T-helper 1 cell treated with Interleukin-12 subunit alpha and Interleukin-12 subunit beta and Interleukin-4 antibody, amounts not matched to agents 30 μg/mL and 1 μg/mL, for 36 hours (primary cell): ENCODE results near the gene INTS6.

Source experiments
- H3K27ac Mint-ChIP-seq: one replicate; pipeline ENCODE4 v1.8.0; 2021; ENCODE audit warnings: mild to moderate bottlenecking, mixed read lengths
- H3K27me3 Mint-ChIP-seq: one replicate; pipeline ENCODE4 v1.8.0; 2021; ENCODE audit warnings: low read depth, mixed read lengths
- H3K36me3 Mint-ChIP-seq: one replicate; pipeline ENCODE4 v1.8.0; 2021; ENCODE audit warnings: low read depth, mixed read lengths
- H3K4me1 Mint-ChIP-seq: one replicate; pipeline ENCODE4 v1.8.0; 2021; ENCODE audit warnings: low read depth, mixed read lengths
- H3K4me3 Mint-ChIP-seq: one replicate; pipeline ENCODE4 v1.8.0; 2021; ENCODE audit warnings: mild to moderate bottlenecking, moderate library complexity, mixed read lengths
- H3K9me3 Mint-ChIP-seq: one replicate; pipeline ENCODE4 v1.8.0; 2021; ENCODE audit warnings: mixed read lengths

Gene INTS6, protein sequence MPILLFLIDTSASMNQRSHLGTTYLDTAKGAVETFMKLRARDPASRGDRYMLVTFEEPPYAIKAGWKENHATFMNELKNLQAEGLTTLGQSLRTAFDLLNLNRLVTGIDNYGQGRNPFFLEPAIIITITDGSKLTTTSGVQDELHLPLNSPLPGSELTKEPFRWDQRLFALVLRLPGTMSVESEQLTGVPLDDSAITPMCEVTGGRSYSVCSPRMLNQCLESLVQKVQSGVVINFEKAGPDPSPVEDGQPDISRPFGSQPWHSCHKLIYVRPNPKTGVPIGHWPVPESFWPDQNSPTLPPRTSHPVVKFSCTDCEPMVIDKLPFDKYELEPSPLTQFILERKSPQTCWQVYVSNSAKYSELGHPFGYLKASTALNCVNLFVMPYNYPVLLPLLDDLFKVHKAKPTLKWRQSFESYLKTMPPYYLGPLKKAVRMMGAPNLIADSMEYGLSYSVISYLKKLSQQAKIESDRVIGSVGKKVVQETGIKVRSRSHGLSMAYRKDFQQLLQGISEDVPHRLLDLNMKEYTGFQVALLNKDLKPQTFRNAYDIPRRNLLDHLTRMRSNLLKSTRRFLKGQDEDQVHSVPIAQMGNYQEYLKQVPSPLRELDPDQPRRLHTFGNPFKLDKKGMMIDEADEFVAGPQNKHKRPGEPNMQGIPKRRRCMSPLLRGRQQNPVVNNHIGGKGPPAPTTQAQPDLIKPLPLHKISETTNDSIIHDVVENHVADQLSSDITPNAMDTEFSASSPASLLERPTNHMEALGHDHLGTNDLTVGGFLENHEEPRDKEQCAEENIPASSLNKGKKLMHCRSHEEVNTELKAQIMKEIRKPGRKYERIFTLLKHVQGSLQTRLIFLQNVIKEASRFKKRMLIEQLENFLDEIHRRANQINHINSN

DNA sequence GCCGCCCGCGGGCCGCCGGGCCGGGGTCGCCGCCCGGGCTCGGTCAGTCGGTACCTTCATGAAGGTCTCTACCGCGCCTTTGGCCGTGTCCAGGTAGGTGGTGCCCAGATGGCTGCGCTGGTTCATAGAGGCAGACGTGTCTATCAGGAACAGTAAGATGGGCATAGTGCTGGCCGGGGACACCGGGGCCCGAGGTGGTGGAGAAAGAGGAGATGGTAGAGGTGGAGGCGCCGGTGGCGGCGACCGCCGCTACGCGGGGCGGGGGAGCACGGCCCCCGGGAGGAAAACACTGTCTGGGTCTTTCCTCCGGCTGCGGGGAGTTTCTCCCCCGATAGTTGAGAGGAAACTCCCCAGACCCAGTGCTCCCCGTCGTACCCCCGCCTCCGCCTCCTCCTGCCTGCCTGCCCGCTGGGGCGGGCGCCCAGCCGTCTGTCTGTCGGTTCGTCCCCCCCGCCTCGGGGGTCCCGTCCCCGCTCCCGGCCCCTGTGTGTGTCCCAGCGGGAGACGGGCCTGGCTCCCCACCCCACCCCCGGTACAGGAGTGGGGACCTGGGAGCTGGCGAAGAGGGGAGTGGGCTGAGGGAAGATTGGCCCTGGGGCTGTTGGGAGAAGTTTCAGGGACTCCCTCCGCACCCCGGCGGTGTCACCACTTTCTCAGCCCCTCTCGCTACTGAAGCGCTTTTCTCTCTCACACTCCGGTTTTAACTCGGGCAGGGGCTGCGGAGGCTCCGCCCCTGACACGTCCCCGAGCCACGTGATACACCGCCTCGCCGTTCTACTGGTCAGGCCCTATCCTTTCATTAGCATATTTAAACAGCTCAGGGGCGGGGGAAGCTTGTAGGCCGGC, at the start of gene INTS6:
Gene INTS6, minus strand, starts transcription at position 676 of the 846 bp plus-strand sequence. Its CDS starts 511 bp downstream, at position 165.
- H3K4me1 Mint-ChIP-seq, result peaks cover 28% of the 10 kb centered on the region

DNA sequence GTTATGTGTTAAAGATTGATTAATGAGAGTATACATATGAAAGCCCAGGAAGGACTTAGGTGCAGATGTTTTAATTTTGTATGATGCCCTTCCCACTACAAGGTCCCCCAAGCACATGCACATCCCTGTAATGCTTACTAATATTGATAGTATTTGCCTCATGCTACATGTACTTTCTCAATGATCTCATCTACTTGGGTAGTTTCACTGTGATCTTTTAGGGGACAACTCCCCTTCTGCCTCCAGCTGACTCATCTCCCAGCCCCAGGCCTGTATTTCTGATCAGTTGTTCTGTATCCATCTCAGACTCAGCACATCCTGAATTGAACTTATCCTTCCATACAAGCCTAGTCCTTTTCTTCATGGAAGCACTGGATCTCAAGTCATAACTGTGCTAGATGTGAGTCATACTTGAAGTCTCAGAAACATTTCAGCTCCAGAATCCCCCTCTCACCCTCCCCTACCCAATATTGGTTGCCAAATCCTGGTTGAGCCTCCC, 49.4 kb upstream of the INTS6 start:
- H3K36me3 Mint-ChIP-seq, result no peaks in the 10 kb centered on the region
- peaks cover 12% of the 10 kb centered on the region for H3K4me1 Mint-ChIP-seq
- no peak overlapping the region for H3K4me3 Mint-ChIP-seq
- peaks cover 20% of the 10 kb centered on the region for H3K27me3 Mint-ChIP-seq
- peak overlapping the region; percentile 1 for H3K27ac Mint-ChIP-seq
- no peaks in the 10 kb centered on the region for H3K9me3 Mint-ChIP-seq

More for the DNA sequence above, at the start of gene INTS6:
- H3K27me3 Mint-ChIP-seq, result no peaks in the 10 kb centered on the region
- H3K36me3 Mint-ChIP-seq, result peaks cover 43% of the 10 kb centered on the region
- H3K9me3 Mint-ChIP-seq, result peaks cover 4% of the 10 kb centered on the region
- H3K27ac Mint-ChIP-seq, result peak within 1 kb of the TSS; percentile 97
- H3K4me3 Mint-ChIP-seq, result peak within 1 kb of the TSS; percentile 91

DNA sequence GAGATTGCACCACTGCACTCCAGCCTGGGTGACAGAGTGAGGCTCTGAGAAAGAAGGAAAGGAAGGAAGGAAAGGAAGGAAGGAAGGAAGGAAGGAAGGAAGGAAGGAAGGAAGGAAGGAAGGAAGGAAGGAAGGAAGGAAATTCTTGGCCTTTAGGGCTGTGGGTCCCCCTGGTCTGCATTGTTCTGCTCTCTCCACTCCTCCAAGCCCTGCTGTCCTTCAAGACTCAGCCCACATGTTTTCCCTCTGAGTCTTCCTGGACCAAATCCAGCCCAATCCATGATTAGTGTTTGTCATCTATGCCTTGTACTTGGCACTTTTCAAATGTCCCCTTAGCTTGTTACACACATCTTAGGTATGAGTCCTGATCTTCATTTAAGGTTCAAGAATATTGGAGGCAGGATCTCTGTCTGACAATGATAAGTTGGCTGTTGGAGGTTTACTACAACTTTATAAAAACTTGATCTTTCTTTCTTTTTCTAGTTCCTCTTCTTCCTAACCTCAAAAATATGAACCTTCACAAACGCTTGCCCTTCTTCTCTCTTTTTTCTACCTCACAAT, 48.8 kb upstream of the INTS6 start:
- peaks cover 12% of the 10 kb centered on the region for H3K4me1 Mint-ChIP-seq
- H3K36me3 Mint-ChIP-seq, result no peaks in the 10 kb centered on the region
- H3K27me3 Mint-ChIP-seq, result peaks cover 24% of the 10 kb centered on the region
- H3K27ac Mint-ChIP-seq, result peak overlapping the region; percentile 1
- H3K4me3 Mint-ChIP-seq, result no peak overlapping the region
- no peaks in the 10 kb centered on the region for H3K9me3 Mint-ChIP-seq

DNA sequence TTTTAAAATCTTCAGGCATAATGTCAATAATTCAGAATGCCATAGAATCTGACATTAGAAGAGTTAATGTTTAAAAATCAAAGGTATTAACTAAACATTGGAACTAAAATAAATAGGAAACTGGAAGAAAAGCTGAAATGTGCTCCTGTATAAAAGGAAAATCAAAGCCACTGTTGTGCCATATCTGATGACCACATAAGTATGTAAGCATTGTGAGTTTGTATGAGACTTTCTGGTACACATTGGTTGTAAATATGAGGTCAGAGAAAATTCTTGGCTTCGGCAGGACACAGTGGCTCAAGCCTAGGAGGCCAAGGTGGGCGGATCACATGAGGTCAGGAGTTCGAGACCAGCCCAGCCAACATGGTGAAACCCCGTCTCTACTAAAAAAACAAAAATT, 48.3 kb upstream of the INTS6 start:
- Mint-ChIP-seq H3K27me3 (peaks cover 29% of the 10 kb centered on the region), H3K4me1 (peaks cover 12% of the 10 kb centered on the region), H3K36me3 (no peaks in the 10 kb centered on the region), H3K4me3 (no peak overlapping the region), H3K9me3 (no peaks in the 10 kb centered on the region), H3K27ac (no peak overlapping the region)

DNA sequence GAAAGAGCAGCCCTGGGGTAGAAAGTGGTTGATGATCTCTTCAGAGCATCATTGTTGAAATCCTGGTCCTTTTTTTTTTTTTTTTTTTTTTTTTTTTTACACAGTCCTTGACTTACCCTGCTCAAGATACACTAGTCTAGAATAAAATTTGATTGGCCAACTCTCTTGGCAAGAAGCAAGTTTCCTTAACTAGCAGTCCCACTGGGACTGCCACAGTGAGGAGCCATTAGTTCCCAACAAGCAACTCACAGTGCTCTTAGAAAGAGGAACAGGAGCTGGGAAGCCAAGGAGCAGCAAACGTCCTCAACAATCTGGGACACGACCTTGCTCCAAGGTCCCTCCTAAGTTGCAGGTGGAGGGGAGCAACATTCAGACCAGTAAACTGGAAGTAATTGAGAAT, 47.9 kb upstream of the INTS6 start:
- H3K36me3 Mint-ChIP-seq, result no peaks in the 10 kb centered on the region
- H3K27me3 Mint-ChIP-seq, result peaks cover 33% of the 10 kb centered on the region
- H3K4me1 Mint-ChIP-seq, result peaks cover 12% of the 10 kb centered on the region
- no peak overlapping the region for H3K4me3 Mint-ChIP-seq
- H3K27ac Mint-ChIP-seq, result no peak overlapping the region
- no peaks in the 10 kb centered on the region for H3K9me3 Mint-ChIP-seq

DNA sequence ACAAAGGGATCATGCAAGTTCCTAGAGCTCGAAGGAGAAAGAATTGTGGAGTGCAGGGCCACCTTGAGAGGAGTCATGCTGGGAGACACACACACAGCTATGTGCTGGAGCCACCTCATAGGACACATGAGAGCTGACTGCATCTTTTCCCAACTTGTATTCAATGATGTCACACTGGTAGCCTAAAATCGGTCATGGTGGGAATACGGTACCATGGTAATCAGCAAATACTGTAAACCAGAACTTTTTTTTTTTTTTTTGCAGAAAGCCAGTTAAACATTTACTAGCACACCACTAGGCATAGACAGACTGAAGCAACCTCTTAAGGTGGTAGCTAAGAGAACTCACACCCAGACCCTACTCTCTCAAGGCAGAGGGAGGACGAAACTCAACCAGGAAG, 47.0 kb upstream of the INTS6 start:
- peaks cover 12% of the 10 kb centered on the region for H3K4me1 Mint-ChIP-seq
- H3K9me3 Mint-ChIP-seq, result no peaks in the 10 kb centered on the region
- H3K36me3 Mint-ChIP-seq, result no peaks in the 10 kb centered on the region
- H3K4me3 Mint-ChIP-seq, result no peak overlapping the region
- no peak overlapping the region for H3K27ac Mint-ChIP-seq
- peaks cover 34% of the 10 kb centered on the region for H3K27me3 Mint-ChIP-seq

DNA sequence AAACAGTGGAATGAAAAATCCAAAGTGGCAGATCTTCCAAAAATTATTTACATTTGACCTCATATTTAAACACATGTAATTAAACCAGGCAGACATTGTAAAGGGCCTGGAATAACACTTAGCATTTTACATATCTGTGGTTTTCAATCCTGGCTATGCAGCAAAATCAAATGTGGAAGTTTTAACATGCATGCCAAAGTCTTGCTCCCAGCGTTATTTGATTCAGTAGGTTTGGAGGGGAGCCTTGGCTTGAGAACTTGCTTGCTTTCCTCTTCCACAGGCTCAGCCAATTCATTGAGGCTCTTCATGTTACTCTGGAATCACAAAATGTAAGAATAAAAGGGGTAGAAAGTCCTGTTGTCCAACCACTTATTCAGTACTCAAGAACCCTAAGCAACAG, 42.5 kb upstream of the INTS6 start:
- no peaks in the 10 kb centered on the region for H3K9me3 Mint-ChIP-seq
- H3K36me3 Mint-ChIP-seq, result no peaks in the 10 kb centered on the region
- H3K27ac Mint-ChIP-seq, result no peak overlapping the region
- no peaks in the 10 kb centered on the region for H3K4me1 Mint-ChIP-seq
- no peak overlapping the region for H3K4me3 Mint-ChIP-seq
- peaks cover 37% of the 10 kb centered on the region for H3K27me3 Mint-ChIP-seq

DNA sequence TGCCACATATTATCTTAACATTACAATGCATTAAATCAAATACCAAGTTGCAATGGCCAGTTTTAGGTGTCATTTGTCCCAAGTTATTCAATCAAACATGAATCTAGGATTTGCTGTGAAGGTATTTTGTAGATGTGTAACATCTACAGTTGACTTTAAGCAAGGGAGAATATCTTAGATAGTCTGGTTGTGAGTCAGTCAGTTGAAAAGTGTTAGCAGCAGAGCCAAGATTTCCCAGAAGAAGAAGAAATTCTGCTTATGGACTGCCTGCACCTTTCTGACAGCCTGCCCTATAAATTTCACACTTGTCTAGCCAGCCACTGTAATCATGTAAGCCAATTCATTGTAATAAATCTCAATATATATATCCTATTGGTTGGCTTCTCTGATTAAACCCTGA, 41.3 kb upstream of the INTS6 start:
- H3K4me3 Mint-ChIP-seq, result no peak overlapping the region
- no peaks in the 10 kb centered on the region for H3K36me3 Mint-ChIP-seq
- H3K9me3 Mint-ChIP-seq, result no peaks in the 10 kb centered on the region
- no peak overlapping the region for H3K27ac Mint-ChIP-seq
- H3K27me3 Mint-ChIP-seq, result peaks cover 32% of the 10 kb centered on the region
- H3K4me1 Mint-ChIP-seq, result no peaks in the 10 kb centered on the region

DNA sequence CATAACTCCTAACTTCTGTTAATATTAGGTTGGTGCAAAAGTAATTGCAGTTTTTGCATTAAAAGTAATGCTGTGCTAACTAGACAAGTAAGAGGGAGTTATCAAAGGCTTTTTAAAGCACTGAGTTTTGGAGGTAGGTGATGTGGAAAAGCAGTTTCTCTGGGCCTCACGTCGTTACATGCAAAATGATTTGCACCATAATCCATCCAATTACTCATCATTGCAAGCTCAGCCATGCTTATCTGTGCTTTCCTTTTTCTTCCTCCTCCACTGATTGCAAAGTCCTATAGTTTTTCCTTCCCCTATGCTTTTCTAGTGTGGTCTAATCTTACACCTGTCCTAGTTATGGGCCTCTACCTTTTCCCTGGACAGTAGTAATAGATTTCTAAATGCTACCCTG, 35.4 kb upstream of the INTS6 start:
- H3K4me3 Mint-ChIP-seq, result no peak overlapping the region
- no peaks in the 10 kb centered on the region for H3K4me1 Mint-ChIP-seq

DNA sequence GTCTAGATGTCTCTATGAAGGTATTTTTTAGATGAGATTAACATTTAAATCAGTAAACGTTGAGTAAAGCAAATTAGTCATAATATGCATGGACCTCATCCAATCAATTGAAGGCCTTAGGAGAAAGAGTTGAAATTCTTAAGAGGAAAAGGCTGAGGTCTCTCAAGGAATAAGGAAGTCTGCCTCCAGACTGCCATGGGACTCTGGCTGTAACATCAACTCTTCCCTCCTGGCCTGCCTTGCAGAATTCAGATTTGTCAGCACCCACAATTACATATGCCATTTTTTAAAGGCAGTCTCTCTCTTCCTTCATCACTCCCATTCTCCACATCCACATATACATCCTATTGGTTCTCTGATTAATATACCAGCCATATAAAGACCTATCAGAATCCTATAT, 28.8 kb upstream of the INTS6 start:
- Mint-ChIP-seq H3K4me3 (no peak overlapping the region), H3K9me3 (peaks cover 9% of the 10 kb centered on the region), H3K4me1 (no peaks in the 10 kb centered on the region), H3K27me3 (no peaks in the 10 kb centered on the region), H3K36me3 (no peaks in the 10 kb centered on the region), H3K27ac (no peak overlapping the region)

More for the DNA sequence above, 35.4 kb upstream of the INTS6 start:
- no peaks in the 10 kb centered on the region for H3K27me3 Mint-ChIP-seq
- no peak overlapping the region for H3K27ac Mint-ChIP-seq
- H3K9me3 Mint-ChIP-seq, result peaks cover 9% of the 10 kb centered on the region
- no peaks in the 10 kb centered on the region for H3K36me3 Mint-ChIP-seq

DNA sequence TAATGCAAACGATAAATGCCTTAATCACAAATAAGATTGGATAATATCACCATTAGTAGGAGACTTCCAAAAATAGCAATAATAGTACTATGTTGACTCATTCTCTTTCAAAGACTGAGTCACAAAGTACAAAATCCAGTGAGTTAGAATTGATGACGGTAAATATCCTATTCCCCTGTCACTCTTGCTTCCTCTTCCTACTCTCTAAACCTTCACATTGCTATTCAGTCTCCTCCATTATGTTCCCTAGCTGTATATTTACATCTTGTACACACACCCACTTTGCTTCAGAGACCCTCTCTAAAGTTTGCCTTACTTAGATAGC, 26.3 kb upstream of the INTS6 start:
- Mint-ChIP-seq H3K27ac (no peak overlapping the region), H3K4me1 (peaks cover 2% of the 10 kb centered on the region), H3K9me3 (peaks cover 8% of the 10 kb centered on the region), H3K4me3 (no peak overlapping the region), H3K36me3 (no peaks in the 10 kb centered on the region), H3K27me3 (no peaks in the 10 kb centered on the region)

DNA sequence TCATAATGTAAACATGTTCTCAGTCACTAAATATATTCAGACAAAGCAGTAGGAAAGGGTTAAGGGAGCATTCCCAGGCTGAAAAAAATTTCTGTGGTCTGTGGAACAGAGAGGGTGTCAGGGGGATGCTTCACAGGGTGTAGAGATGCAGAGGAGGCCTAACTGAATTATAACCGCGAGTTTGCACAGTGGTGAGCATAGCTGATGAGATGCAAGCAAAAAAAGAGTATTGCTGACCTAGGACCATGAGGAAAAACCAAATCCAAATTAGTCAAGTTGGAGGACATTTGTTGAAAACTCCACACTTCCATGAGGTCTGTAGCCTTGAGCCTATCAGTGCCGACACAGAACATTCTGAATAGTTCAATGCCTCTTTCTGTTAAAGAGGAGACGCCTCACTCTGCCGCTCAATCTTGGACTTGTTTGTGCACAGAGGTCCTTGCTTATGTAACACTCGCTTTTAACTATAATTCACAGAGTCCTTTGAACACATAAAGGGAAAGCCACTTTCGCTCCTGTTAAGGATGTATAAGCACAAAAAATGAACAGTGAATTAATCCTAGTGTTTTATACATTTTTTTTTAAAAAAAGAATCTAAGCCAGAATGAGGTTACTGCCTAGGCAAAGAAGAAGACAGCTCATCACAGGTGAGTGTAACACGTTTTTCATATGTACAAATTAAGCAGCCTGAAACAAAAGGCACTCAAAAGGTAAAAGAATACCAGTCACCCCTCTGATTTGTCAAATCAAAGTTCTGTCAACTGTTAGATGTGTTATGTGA, 25.8 kb upstream of the INTS6 start:
- Mint-ChIP-seq H3K4me1 (peaks cover 2% of the 10 kb centered on the region), H3K27me3 (no peaks in the 10 kb centered on the region), H3K27ac (no peak overlapping the region), H3K4me3 (no peak overlapping the region), H3K9me3 (peaks cover 2% of the 10 kb centered on the region), H3K36me3 (no peaks in the 10 kb centered on the region)

DNA sequence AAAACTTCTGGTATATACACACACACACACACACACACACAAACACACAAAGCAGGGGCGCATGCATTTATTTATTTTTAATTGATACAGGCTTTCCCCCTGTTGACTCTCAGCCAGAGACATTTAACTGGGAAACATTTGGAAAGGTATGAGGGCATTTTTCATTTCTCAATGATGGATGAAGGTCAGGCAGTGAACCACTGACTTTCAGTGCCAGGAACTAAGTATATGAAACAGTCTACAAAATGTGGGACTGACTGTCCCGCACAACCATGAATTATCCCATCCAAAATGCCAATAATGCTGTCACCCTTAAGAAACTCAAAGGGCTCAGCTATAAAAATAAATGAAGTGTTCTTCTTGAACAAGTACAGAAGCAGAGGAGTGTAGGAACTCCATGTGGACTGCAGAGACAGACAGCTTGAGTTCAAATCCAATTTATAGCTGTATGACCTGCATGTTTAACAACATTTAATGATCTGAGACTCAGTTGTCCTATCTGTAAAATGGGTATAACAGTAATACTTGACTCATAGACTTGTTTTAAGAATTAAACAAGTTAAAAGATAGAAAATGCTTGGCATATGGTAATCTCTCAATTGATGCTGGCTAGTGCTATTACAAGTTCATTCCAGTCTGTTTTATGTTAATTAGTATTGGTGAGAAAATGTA, 25.0 kb upstream of the INTS6 start:
- H3K27ac Mint-ChIP-seq, result no peak overlapping the region
- H3K4me3 Mint-ChIP-seq, result no peak overlapping the region
- no peaks in the 10 kb centered on the region for H3K27me3 Mint-ChIP-seq
- H3K9me3 Mint-ChIP-seq, result no peaks in the 10 kb centered on the region
- H3K36me3 Mint-ChIP-seq, result no peaks in the 10 kb centered on the region
- H3K4me1 Mint-ChIP-seq, result peaks cover 2% of the 10 kb centered on the region
